ENCODE measurements around the gene F12.
"Not testable (repeated sequence)": the region's sequence is repeated elsewhere in the genome, so short reads cannot be mapped to it uniquely, and the experiment has no call there.

F12 gene

DNA sequence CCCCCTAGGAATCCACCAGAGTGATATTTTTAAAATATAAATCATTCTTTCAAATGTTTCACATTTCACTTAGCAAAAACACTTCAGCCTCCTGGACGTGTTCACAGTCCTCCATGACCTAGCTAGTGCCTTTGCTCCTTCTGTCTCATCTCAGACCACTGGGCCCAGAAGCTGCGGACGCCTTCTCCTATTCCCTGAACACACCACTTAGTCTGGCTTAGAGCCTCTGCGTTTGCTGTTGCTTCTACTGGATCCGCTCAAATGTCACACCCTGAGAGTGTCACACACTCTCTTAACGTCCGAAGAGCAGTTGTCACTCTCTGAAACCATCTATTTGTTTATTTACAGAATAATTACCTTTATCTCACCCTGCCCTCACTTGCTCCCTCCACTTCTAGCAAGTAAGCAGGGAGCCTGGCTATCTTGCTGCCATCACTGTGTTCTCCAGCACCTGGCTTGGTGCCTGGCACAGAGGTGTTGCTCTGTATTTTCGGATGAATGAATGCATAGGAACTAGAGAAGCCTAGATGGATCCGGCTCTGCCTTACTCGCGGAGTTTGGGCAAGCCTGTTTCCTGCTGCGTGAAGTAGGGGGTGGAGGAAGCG lies 15.9 kb upstream of the F12 start:
- H3K4me3 ChIP-seq (ENCODE audit: low read length) = peak overlapping the region; percentile 56; the same call in 1 of the 2 replicates
- no peak for TF ChIP-seq ZNF274 (IDR thresholded peaks at IDR 0.05; ENCODE audit: low read depth, low read length)

DNA sequence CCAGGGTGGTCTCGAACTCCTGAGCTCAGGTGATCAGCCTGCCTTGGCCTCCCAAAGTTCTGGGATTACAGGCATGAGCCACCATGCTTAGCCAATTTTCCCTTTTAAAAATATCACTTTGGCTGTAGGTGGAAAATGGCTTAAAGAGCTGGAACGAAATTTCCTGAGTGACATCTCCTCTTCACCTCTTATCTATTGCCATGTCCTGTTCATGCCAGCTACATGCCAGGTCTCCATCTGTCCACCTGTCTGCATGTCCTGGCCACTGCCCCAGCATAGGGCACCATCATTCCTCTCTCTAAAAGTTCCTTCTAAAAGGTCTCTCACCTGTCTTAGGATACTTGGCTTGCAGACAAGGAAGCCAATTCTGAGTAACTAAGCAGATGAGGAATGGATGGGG lies 14.3 kb upstream of the F12 start:
- no peak overlapping the region for H3K4me3 ChIP-seq (ENCODE audit: low read length)
- no peak for TF ChIP-seq ZNF274 (IDR thresholded peaks at IDR 0.05; ENCODE audit: low read depth, low read length)

DNA sequence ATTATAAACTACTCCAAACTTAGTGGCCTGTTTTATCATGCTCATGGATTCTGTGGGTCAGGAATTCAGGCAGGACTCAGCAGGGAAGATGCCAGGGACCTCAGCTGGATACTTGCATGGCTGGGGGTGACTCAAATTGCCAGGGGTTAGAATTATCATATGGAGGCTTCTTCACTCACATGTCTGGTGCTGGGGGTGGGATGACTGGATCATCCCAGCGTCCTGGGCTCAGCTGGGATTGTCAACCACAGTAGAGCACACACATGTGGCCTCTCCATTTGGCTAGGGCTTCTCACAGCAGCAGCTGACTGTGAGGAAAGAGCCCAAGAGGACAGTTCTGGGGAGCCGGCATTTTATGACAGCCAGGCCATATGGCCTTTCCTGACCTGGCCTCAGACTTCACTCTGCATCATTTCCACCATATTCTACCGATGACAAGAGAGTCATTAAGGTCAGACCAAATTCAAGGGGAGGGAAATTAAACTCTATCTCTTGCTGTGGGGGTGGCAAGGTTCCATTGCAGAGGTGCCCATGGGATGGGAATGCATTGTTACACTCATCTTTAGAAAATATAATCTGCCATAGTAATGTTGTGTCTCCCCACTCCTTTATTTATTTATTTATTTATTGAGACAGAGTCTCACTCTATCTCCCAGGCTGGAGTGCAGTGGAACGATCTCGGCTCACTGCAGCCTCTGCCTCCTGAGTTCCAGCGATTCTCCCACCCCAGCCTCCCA lies 11.9 kb upstream of the F12 start:
- TF ChIP-seq ZNF274 (IDR thresholded peaks at IDR 0.05; ENCODE audit: low read depth, low read length) = no peak
- H3K4me3 ChIP-seq (ENCODE audit: low read length) = no peak overlapping the region

DNA sequence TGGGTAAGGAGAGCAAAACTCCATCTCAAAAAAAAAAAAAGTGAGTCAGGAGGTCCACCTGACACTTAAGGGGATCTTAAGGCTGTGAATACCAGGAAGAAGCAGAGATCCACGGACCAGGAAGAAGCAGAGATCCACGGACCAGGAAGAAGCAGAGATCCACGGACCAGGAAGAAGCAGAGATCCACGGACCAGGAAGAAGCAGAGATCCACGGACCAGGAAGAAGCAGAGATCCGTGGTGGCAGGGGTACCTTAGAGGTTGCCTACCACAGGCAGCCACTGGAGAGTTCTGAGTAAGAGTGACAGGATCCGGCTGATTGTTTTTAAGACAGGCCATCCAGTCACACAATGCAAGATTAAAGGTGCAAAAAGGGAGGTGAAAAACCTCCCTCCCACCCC lies 11.1 kb upstream of the F12 start:
- not testable (repeated sequence) for H3K4me3 ChIP-seq (ENCODE audit: low read length)

DNA sequence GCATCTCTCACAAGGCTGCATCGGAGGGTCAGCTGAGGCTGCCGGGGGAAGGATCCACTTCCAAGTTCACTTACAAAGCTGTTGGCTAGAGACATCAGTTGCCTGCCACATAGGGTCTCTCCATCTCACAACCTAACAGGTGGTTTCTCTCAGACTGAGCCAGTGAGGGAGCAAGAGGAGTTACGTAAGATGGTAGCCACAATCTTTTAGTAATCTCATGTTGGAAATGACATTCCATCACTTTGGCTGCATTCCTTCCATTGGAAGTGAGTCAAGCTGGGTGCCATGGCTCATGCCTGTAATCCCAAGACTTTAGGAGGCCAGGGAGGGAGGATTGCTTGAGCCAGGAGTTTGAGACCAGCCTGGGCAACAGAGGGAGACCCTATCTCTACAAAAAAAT lies 9.7 kb upstream of the F12 start:
- no peak for TF ChIP-seq ZNF274 (IDR thresholded peaks at IDR 0.05; ENCODE audit: low read depth, low read length)
- H3K4me3 ChIP-seq (ENCODE audit: low read length) = no peak overlapping the region

DNA sequence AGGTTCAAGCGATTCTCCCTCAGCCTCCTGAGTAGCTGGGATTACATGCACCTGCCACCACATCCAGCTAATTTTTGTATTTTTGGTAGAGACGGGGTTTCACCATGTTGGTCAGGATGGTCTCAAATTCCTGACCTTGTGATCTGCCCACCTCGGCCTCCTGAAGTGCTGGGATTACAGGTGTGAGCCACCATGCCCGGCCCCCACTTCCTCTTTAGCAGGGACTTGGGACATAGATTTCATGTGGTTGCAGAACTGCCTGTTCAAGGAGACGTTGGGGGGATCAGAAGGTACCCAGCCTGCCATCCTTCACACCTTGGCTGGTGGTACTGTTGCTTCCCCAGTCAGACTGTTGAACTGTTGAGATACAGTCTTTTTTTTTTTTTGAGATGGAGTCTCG lies 7.7 kb upstream of the F12 start:
- not testable (repeated sequence) for H3K4me3 ChIP-seq (ENCODE audit: low read length)

DNA sequence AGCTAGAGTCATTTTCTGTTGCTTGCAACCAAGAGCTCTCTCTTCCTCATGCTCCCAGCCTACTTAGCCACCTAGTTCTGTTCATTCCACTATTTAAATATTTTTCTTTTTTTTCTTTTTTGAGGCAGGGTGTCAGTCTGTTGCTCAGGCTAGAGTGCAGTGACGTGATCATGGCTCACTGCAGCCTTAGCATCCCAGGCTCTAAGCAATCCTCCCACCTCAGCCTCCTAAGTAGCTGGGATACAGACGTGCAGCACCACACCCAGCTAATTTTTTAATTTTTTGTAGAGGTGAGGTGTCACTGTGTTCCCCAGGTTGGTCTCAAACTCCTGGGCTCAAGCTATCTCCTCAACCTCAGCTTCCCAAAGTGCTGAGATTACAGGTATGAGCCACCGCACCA lies 5.1 kb upstream of the F12 start:
- TF ChIP-seq ZNF274 (IDR thresholded peaks at IDR 0.05; ENCODE audit: low read depth, low read length) = no peak
- no peak overlapping the region for H3K4me3 ChIP-seq (ENCODE audit: low read length)

DNA sequence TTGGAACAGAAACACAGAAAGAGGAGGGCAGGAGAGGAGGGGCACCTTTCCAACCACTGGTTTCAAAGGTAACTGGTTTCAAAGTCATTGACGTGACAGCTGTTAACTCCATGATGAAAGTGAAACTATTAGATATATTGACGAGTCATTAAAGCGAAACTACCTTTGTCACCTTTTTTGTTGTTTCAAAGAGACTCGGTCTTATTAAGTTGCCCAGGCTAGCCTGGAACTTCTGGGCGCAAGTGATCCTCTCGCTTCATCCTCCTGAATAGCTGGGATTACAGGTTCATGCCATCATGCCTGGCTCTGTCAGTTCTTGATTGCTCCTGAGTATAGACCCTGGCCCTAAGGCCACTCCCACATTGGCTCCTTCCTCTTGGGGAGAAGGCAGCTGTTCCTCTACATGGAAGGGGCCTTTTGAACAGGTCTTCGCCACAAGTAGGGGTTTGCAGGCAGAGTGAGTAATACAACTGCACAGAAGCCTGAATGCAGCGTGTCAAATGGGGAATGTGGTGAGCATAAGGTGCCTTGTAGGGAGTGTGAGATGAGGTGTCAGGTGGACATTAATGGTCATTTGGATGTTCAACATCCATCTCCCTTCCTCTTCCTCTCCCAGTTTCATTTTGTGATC lies 3.4 kb upstream of the F12 start:
- peak overlapping the region; percentile 27; the same call in 1 of the 2 replicates for H3K4me3 ChIP-seq (ENCODE audit: low read length)
- no peak for TF ChIP-seq ZNF274 (IDR thresholded peaks at IDR 0.05; ENCODE audit: low read depth, low read length)

DNA sequence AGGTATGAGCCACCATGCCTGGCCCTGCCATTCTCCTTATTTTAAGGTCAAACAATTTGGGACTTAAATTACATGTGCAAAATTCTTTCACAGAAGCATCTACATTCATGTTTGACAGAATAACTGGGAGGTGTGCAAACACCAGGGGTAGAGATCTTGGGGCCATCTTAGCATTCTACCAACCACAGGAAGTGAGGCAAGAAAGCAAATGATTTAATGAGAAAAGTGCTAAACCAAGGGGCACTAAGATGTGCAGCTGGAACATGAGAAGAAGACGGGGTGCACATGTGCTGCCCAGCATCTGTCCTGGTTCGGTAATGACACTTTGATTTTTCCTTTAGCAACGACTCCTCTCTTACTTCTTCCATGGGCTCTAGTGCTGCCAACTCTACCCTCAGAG lies 1.2 kb upstream of the F12 start:
- H3K4me3 ChIP-seq (ENCODE audit: low read length) = no peak overlapping the region
- no peak for TF ChIP-seq ZNF274 (IDR thresholded peaks at IDR 0.05; ENCODE audit: low read depth, low read length)

DNA sequence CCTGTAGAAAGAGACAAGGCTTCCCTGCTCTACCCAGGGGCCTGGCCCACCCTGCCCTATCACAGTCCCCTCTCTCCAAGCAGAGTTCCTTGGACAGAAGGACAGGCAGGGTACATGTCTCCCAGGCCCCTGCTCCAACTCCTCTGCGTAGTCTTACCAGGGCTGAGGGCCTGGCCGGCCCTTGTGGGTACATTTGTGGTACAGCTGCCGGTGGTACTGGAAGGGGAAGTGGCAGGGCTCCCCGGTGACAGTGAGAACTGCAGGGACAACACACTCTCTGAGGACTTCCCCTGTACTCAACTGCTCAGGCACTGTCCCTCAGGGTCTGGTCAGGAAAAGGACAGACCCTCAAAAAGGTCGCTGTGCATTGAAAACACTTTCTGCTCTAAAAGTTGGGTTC lies 3.6 kb downstream of the F12 start:
- no peak overlapping the region for H3K4me3 ChIP-seq (ENCODE audit: low read length)
- TF ChIP-seq ZNF274 (IDR thresholded peaks at IDR 0.05; ENCODE audit: low read depth, low read length) = no peak

DNA sequence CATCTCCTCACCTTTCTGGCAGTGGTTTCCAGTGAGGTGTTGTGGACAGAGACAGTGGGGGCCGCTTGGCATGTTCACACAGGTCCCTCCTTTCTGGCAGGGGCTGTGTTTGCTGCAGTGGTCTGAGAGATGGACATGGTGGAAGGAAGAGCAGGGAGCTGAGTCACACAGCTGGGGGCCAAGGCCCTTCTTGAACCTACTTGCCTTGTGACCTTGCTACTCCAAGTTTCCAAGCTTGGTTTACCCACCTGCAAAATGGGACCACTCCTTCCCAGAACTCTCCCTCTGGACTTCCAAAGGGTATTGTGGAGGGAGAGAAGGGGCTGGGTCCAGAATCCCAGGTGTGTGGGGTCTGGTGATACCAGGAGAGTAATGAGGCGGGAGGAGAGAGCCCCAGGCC lies 4.1 kb downstream of the F12 start:
- TF ChIP-seq ZNF274 (IDR thresholded peaks at IDR 0.05; ENCODE audit: low read depth, low read length) = no peak
- no peak overlapping the region for H3K4me3 ChIP-seq (ENCODE audit: low read length)

DNA sequence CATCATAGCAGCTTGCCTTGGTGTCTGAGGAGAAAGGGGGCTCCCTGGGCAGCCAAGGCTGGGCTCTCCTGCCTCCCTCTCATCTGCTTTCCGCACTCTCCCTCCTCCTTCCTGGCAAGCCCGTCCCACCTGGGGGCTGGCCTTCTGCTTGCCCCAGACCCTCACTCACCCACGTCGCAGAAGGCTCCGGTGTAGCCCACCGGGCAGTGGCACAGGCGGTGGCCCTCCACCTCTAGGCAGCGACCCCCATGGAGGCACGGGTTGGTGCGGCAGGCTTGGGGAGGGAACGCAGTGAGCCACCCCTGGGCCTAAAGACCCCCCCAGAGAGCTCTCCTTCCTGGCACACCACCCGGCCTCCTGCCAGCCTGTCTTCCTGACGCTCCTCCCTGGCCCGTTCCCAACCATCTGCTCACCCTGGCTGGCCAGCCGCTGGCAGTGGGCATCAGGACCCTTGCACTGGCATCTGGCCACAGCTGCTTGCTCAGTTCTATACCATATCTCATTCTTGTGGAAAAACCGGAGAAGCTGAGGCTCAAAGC lies 4.7 kb downstream of the F12 start:
- TF ChIP-seq ZNF274 (IDR thresholded peaks at IDR 0.05; ENCODE audit: low read depth, low read length) = no peak
- peak overlapping the region; percentile 60; the same call in 1 of the 2 replicates for H3K4me3 ChIP-seq (ENCODE audit: low read length)

DNA sequence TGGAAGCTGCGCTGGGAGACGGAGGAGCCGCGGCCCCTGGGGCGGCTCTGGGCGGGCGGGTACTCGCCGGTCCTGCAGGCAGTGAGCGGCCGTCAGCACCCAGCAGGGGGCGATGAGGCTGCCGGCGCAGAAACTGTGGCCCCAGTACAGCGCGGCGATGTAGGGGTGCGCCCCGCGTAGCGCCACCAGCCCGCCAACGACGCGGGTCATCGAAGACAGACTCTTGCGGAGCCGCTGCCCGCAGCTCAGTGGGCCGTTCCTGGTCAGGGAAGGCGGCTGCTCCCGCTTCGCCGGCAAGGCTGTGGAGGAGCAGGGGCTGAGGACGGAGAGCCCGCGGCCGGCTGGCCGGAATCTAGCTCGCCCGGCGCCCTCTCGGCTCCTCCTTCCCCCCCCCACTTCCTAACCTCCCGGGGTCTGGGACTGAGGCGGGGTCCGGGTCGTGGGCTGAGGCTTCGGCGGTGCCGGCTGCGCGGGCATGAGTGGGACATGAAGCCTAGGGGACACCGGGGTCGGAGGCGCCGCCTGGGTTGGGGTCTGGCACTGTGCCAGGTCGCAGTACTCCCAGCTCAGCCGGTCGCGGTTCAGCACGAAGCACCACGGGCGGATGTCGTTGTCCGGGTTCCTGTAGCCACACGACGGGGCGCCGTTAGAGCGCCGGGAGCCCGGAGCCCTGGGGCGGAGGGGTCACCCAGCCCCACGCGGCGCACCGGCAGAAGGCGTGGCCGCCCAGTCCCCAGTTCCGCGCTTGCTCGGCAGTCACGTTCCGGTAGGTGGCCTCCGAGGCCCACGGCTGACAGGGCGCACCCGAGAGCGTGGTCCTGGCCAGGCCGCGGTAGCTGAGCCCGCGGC lies 5.3 kb downstream of the F12 start:
- TF ChIP-seq ZNF274 (IDR thresholded peaks at IDR 0.05; ENCODE audit: low read depth, low read length) = no peak
- H3K4me3 ChIP-seq (ENCODE audit: low read length) = peak overlapping the region; percentile 60; the same call in 1 of the 2 replicates

DNA sequence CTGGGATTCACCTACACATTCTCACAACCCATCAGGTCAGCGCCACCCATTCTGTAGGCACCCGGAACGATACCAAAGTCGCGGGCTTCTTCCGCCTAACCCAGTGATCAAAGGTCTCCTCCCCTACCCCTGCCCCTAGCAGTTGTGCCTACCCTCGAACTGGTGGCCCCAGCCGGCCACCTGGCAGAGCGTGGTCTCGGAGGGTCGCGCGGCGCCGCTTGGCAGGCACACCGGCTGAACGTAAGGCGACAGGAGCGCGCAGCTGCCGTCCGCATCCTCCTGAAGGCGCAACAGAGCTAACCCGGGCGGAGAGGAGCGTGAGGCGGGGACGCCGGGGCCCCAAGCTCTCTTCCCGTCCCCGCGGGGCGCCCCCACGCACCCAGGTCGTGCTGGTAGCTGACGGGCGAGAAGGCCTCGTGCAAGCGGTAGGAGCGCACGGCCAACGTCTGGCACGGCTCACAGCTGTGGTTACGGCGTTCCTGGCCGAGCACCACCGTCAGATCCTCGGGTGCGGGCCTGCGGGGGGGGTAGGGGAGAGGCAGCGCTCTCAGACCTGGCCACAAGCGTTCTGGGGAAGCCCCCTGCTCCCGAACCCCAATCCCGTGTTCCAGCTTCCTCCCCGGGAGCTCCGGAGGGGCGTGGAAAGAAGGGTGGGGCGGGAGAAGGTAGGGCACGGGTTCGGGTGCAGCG lies 6.1 kb downstream of the F12 start:
- peak overlapping the region; percentile 60; the same call in 1 of the 2 replicates for H3K4me3 ChIP-seq (ENCODE audit: low read length)
- TF ChIP-seq ZNF274 (IDR thresholded peaks at IDR 0.05; ENCODE audit: low read depth, low read length) = no peak
